IMR-90 (cell line): Measurements from ENCODE around the gene HEXA. TPM values are rescaled to one million over a fixed set of nuclear protein-coding genes. Genes with fewer than 3 reads are reported as not detected.

ENCODE experiments used
- ATAC-seq: fragments of 200-7000 bp; cut with Tn5 transposase; 2 replicates; pipeline ENCODE4 v1.9.1; 2020; ENCODE audit warnings: low read depth, mild to moderate bottlenecking, moderate library complexity
- BruUV-seq: library from RNA; stranded (reverse); fragments of 400-500 nt; replicated peaks from 2 replicates; lab custom pipeline; 2021; lab: Mats Ljungman, UMichigan
- CTCF ChIA-PET: fragments of 300-600 bp; formaldehyde crosslinking; extraction: SDS; loops from one replicate; lab custom pipeline; 2021; ENCODE audit warnings: antibody characterized with exemption; lab: Yijun Ruan, JAX
- POLR2A ChIA-PET: fragments of 300-600 bp; sonication (Branson Sonifier 250); formaldehyde crosslinking; loops from one replicate; lab custom pipeline; 2022; ENCODE audit warnings: antibody characterized with exemption; ENCODE audit not compliant: unreplicated experiment; lab: Charles Lee
- DNase-seq: peaks from one replicate; pipeline ENCODE4 v3.0.0; 2013
- H2AFZ ChIP-seq: replicated peaks from 2 replicates; pipeline ENCODE3; 2013; ENCODE audit warnings: low read length, mild to moderate bottlenecking; ENCODE audit not compliant: poor library complexity
- H2AK5ac ChIP-seq: 2 replicates; pipeline ENCODE4 v1.6.1; 2013; ENCODE audit warnings: low read depth, low read length, inconsistent platforms
- H2AK9ac ChIP-seq: replicated peaks from 2 replicates; pipeline ENCODE3; 2013; ENCODE audit warnings: mild to moderate bottlenecking, low read depth, low read length, moderate library complexity; ENCODE audit not compliant: poor library complexity
- H2BK120ac ChIP-seq: 2 replicates; pipeline ENCODE4 v1.6.1; 2013; ENCODE audit warnings: low read depth, low read length, inconsistent platforms
- H2BK15ac ChIP-seq: 3 replicates; pipeline ENCODE4 v1.6.1; 2013; ENCODE audit warnings: low read depth, low read length, inconsistent platforms
- H2BK20ac ChIP-seq: 2 replicates; pipeline ENCODE4 v1.6.1; 2013; ENCODE audit warnings: low read depth, mild to moderate bottlenecking, inconsistent platforms, low read length, moderate library complexity
- H2BK5ac ChIP-seq: 2 replicates; pipeline ENCODE4 v1.6.1; 2013; ENCODE audit warnings: mild to moderate bottlenecking, low read depth, low read length, inconsistent platforms; ENCODE audit not compliant: poor library complexity, severe bottlenecking
- H3K14ac ChIP-seq: replicated peaks from 2 replicates; pipeline ENCODE4 v1.6.1; 2013; ENCODE audit warnings: low read depth, low read length, inconsistent platforms
- H3K18ac ChIP-seq: 2 replicates; pipeline ENCODE4 v1.6.1; 2013; ENCODE audit warnings: low read depth, low read length, control low read depth
- H3K23ac ChIP-seq: 2 replicates; pipeline ENCODE4 v1.6.1; 2013; ENCODE audit warnings: low read depth, low read length, inconsistent platforms
- H3K27ac ChIP-seq: 2 replicates; pipeline ENCODE4 v1.5.1; 2013; ENCODE audit warnings: mild to moderate bottlenecking, control low read depth, low read length; ENCODE audit not compliant: insufficient read depth
- H3K27me3 ChIP-seq: 2 replicates; pipeline ENCODE4 v1.6.1; 2013; ENCODE audit warnings: low read length; ENCODE audit not compliant: control insufficient read depth, insufficient read depth
- H3K36me3 ChIP-seq: 2 replicates; pipeline ENCODE4 v1.6.1; 2013; ENCODE audit warnings: low read length, mixed read lengths; ENCODE audit not compliant: control insufficient read depth, insufficient read depth
- H3K4ac ChIP-seq: 2 replicates; pipeline ENCODE4 v1.6.1; 2013; ENCODE audit warnings: low read depth, low read length, inconsistent platforms
- H3K4me1 ChIP-seq: 2 replicates; pipeline ENCODE4 v1.6.1; 2013; ENCODE audit warnings: low read length, mixed read lengths; ENCODE audit not compliant: control insufficient read depth, insufficient read depth
- H3K4me2 ChIP-seq: 2 replicates; pipeline ENCODE4 v1.6.1; 2013; ENCODE audit warnings: low read depth, mild to moderate bottlenecking, control low read depth, low read length, moderate library complexity
- H3K4me3 ChIP-seq: 2 replicates; pipeline ENCODE4 v1.5.1; 2013; ENCODE audit warnings: low read depth, mild to moderate bottlenecking, control low read depth, low read length, moderate library complexity; ENCODE audit not compliant: insufficient read depth
- H3K56ac ChIP-seq: 2 replicates; pipeline ENCODE4 v1.6.1; 2013; ENCODE audit warnings: low read length, inconsistent platforms; ENCODE audit not compliant: insufficient read depth; ENCODE audit errors: extremely low read depth
- H3K79me1 ChIP-seq, 2 experiments: 2 replicates each; pipeline ENCODE4 v1.6.1; 2013; ENCODE audit warnings: low read length in 2 of 2, inconsistent platforms in 1 of 2, low read depth in 1 of 2
- H3K9ac ChIP-seq: 2 replicates; pipeline ENCODE4 v1.6.1; 2013; ENCODE audit warnings: low read depth, low read length, control low read depth
- H3K9me1 ChIP-seq: 2 replicates; pipeline ENCODE4 v1.6.1; 2013; ENCODE audit warnings: low read length, inconsistent platforms; ENCODE audit not compliant: insufficient read depth
- H3K9me3 ChIP-seq: 2 replicates; pipeline ENCODE4 v1.6.1; 2013; ENCODE audit warnings: low read length; ENCODE audit not compliant: control insufficient read depth, insufficient read depth
- H4K20me1 ChIP-seq: 2 replicates; pipeline ENCODE4 v1.6.1; 2013; ENCODE audit warnings: low read length, inconsistent platforms; ENCODE audit not compliant: insufficient read depth
- H4K5ac ChIP-seq: 2 replicates; pipeline ENCODE4 v1.6.1; 2013; ENCODE audit warnings: mild to moderate bottlenecking, low read depth, low read length, control low read depth
- H4K8ac ChIP-seq, 2 experiments: 2 replicates each; pipeline ENCODE4 v1.6.1; 2013; ENCODE audit warnings: low read depth in 2 of 2, low read length in 2 of 2, control low read depth in 1 of 2, inconsistent platforms in 1 of 2
- H4K91ac ChIP-seq: 2 replicates; pipeline ENCODE4 v1.6.1; 2013; ENCODE audit warnings: low read depth, low read length, inconsistent platforms; ENCODE audit not compliant: insufficient read depth
- ELK1 ChIP-seq: fragments of 150-350 bp; IDR thresholded peaks from 2 replicates; pipeline ENCODE4 v1.6.1; 2016; ENCODE audit warnings: low read depth, mild to moderate bottlenecking, low read length, moderate library complexity, borderline replicate concordance
- POLR2A ChIP-seq: IDR thresholded peaks from 2 replicates; pipeline ENCODE4 v1.6.1; 2012; ENCODE audit warnings: mild to moderate bottlenecking, low read depth, low read length
- SMC3 ChIP-seq: fragments of 150-350 bp; IDR thresholded peaks from 2 replicates; pipeline ENCODE4 v1.6.1; 2016; ENCODE audit warnings: low read depth, mild to moderate bottlenecking, antibody characterized with exemption, low read length, moderate library complexity
- WGBS, 2 experiments: methylation state at CpG; one replicate each; pipeline versions ENCODE4 v1.1.5 to v1.1.7; 2013; ENCODE audit warnings: missing lambda C conversion rate in 2 of 2; ENCODE audit not compliant: insufficient read length in 1 of 2; ENCODE audit errors: extremely low coverage in 2 of 2; 5-methylcytosine and 5-hydroxymethylcytosine counted together
- dilution Hi-C: fragments of 300-500 bp; cut with HindIII; formaldehyde crosslinking; loops from one replicate; pipeline ENCODE4 v1.14.3; 2018; ENCODE audit warnings: low sequenced_read_pairs; ENCODE audit not compliant: unreplicated experiment
- in situ Hi-C: fragments of 300-500 bp; cut with MboI; formaldehyde crosslinking; loops from 3 replicates; pipeline ENCODE4 v1.14.3; 2019; ENCODE audit warnings: low sequenced_read_pairs, inconsistent platforms, mixed read lengths
- intact Hi-C: fragments of 100-400 bp; cut with micrococcal nuclease; formaldehyde crosslinking; loops from 2 replicates; pipeline ENCODE4 v1.10.0; 2022
- polyA plus RNA-seq, 3 experiments: library from polyadenylated mRNA; depleted of rRNA; stranded (reverse); fragments of >200 nt; gene quantifications; 2 replicates each; pipeline ENCODE4 v1.2.3, GENCODE V29; 2012; ENCODE audit warnings: low replicate concordance in 1 of 3
- total RNA-seq: library from RNA; depleted of rRNA; stranded (reverse); fragments of >200 nt; gene quantifications from 2 replicates; pipeline ENCODE4 v1.2.3, GENCODE V29; 2012

The HEXA gene
- total and polyA plus RNA-seq, 2 of the 4 experiments (the other 2 are of a cell fraction): 19.4 to 115 TPM

GRCh38 chr15:72312605-72313447 lies 63.0 kb downstream of the HEXA start (continued):
- TF ChIP-seq ELK1: no peak

GRCh38 chr15:72307026-72307425 lies 68.8 kb downstream of the HEXA start:
- Histone ChIP-seq H4K5ac (no peak overlapping the region), H3K4me2 (no peak overlapping the region), H2AK9ac (no peak overlapping the region), H3K79me1 (no peaks in the 10 kb centered on the region), H2AK5ac (no peak overlapping the region), H4K20me1 (0 out of 2 replicates have a peak, but pooled peaks cover 3% of the 10 kb centered on the region), H4K8ac (no peak overlapping the region), H3K4me3 (no peak overlapping the region), H3K36me3 (no peaks in the 10 kb centered on the region), H3K56ac (no peak overlapping the region), H3K14ac (no peak overlapping the region), H3K27ac (no peak overlapping the region), H4K91ac (no peak overlapping the region), H2BK120ac (no peak overlapping the region), H3K18ac (no peak overlapping the region), H3K9me3 (no peaks in the 10 kb centered on the region), H3K27me3 (peaks cover 23% of the 10 kb centered on the region), H2BK5ac (no peak overlapping the region), H2AFZ (no peak overlapping the region), H3K9ac (no peak overlapping the region), H2BK20ac (no peak overlapping the region), H3K4me1 (peaks cover 3% of the 10 kb centered on the region; the same call in 1 of the 2 replicates), H2BK15ac (no peak overlapping the region), H3K9me1 (no peaks in the 10 kb centered on the region), H3K4ac (no peak overlapping the region), H3K23ac (no peak overlapping the region)
- no peak for ATAC-seq
- CTCF ChIA-PET: no interaction called here
- dilution Hi-C loops (no loop called here), intact Hi-C loops (no loop called here), in situ Hi-C loops (loop anchor here (10.0 kb wide), 1 partner anchor 368 kb away; no protein-coding TSS in a partner anchor)
- no CpG with 5 or more reads among the region's 5 CpGs for WGBS, 2 experiments
- no peak for DNase-seq
- TF ChIP-seq POLR2A: no peak
- no peak for TF ChIP-seq SMC3
- BruUV-seq: no TSS peak
- POLR2A ChIA-PET: no interaction called here
